22Rv1 (cell line): Measurements from ENCODE around the gene FAM25G.

Experiments used
- H3K27ac ChIP-seq: fragments of 450-650 bp; 2 replicates; pipeline ENCODE4 v1.5.1; 2017
- ZFX ChIP-seq: fragments of 450-650 bp; IDR thresholded peaks from 2 replicates; pipeline ENCODE4 v1.6.1; 2017; ENCODE audit warnings: antibody characterized with exemption, borderline replicate concordance
- TF ChIP-seq, protein P1 (sequence below): fragments of 450-650 bp; IDR thresholded peaks from 2 replicates; pipeline ENCODE4 v1.5.1; 2017; ENCODE audit warnings: mild to moderate bottlenecking

The FAM25G gene

DNA sequence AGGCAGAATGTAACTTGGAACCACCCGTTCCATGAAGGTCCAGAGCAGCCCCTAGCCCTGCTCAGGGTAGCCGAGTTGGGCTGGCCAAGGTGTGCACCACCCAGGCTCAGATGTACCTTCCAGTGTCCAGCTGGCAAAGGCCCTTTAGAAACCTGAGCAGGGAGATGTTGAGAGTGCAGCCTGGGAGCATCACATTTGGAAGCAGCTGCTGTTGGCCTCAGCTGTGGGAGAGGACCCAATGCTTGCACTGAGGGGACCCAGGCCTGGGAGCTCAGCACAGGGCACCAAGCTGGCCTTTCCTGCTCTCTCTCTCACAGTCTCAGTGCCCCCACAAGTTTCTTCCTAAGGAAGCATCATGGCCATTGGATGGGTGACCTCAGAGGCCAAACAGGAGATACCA, 41.1 kb downstream of the FAM25G start:
- H3K27ac ChIP-seq = no peak overlapping the region
- TF ChIP-seq ZFX = no peak
- TF ChIP-seq, protein P1, sequence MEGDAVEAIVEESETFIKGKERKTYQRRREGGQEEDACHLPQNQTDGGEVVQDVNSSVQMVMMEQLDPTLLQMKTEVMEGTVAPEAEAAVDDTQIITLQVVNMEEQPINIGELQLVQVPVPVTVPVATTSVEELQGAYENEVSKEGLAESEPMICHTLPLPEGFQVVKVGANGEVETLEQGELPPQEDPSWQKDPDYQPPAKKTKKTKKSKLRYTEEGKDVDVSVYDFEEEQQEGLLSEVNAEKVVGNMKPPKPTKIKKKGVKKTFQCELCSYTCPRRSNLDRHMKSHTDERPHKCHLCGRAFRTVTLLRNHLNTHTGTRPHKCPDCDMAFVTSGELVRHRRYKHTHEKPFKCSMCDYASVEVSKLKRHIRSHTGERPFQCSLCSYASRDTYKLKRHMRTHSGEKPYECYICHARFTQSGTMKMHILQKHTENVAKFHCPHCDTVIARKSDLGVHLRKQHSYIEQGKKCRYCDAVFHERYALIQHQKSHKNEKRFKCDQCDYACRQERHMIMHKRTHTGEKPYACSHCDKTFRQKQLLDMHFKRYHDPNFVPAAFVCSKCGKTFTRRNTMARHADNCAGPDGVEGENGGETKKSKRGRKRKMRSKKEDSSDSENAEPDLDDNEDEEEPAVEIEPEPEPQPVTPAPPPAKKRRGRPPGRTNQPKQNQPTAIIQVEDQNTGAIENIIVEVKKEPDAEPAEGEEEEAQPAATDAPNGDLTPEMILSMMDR = no peak

- TF ChIP-seq ZFX = no peak
- TF ChIP-seq, protein P1 = no peak
- no peak overlapping the region for H3K27ac ChIP-seq
Measured at GRCh38 chr10:47449979-47450378, 41.5 kb downstream of the FAM25G start.

DNA sequence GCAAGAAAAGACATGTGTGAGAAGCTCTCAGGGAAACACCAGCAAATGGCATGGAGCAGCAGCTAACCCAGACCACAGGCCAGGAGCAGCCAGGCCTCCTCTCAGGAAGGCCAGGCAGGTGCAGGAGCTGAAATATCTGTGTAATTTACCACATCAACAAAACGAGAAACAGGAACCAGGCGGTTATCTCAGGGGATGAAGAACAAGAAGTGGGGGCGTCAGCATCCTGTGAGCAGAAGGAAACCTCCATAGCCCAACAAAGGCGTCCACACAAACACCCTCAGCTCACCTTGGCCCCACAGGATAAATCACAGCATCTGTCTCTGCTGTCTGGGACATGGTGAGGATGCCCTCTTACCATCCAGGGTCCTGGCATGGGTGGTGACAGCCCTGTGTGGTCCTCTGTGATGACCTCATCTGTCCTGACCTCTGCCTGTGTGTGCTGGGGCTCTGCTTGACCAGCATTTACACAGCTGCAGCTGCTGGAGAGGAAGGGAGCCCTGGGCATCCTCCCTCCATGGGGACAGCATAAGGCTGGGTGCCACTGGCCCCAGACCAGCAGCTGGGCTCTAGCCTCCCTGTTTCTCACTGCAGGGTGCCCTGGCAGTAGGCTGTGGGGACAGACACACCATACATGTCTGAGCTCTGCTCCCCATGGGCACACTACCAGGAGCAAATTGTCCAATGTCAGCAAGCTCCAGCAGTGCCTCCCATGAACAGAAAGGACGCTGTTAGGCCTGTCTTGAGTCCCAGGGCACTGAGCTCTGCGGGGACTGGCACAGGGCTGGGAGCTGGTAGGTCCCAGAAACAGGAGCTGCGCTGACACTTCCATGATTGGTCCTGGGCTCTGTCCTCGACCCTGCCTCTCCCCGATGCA, 42.2 kb downstream of the FAM25G start:
- no peak overlapping the region for H3K27ac ChIP-seq
- TF ChIP-seq ZFX = no peak
- TF ChIP-seq, protein P1 = no peak

GRCh38 chr10:47447705-47448104, 43.8 kb downstream of the FAM25G start:
- no peak for TF ChIP-seq ZFX
- TF ChIP-seq, protein P1 = no peak
- no peak overlapping the region for H3K27ac ChIP-seq

DNA sequence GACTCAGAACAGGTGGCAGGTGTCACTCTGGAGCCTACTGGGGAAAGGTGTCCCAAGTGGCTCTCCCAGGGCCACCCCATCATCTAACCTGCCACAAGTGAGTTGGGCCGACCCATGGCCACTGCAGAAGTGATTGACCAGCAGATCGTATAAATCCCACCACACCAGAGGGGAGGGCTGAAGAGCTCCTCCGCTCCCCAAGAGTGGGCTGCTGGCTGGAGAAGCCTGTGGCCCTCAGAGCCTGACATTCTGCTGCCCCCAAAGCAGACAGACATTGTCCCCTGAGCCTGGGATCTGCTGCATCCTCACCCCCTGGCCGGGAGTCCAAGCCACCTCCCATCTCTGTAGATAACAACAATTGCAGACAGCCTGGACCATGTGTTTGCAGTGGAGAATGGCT, 44.3 kb downstream of the FAM25G start:
- no peak overlapping the region for H3K27ac ChIP-seq
- TF ChIP-seq, protein P1 = no peak
- no peak for TF ChIP-seq ZFX

DNA sequence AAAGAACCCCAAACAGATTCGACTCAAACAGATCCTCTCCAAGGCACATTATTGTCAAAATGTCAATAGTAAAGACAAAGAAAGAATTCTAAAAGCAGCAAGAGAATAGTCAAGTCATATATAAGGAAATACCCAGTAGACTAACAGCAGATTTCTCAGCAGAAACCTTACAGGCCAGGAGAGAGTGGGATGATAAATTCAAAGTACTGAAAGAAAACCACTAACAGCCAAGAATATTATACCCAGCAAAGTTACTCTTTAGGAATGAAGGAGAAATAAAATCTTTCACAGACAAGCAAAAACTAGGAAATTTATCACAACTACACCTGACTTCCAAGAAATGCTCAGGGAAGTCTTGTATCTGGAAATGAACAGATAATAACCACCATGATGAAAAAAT, 45.8 kb downstream of the FAM25G start:
- TF ChIP-seq ZFX = no peak
- TF ChIP-seq, protein P1 = no peak
- no peak overlapping the region for H3K27ac ChIP-seq

GRCh38 chr10:47444047-47444446, 47.5 kb downstream of the FAM25G start:
- no peak overlapping the region for H3K27ac ChIP-seq
- TF ChIP-seq, protein P1 = no peak
- no peak for TF ChIP-seq ZFX
